Smooth muscle cell (in vitro differentiated cells): ENCODE results near the gene CRHR1. TPM values are rescaled to one million over a fixed set of nuclear protein-coding genes. Genes with fewer than 3 reads are reported as not detected.

ENCODE experiments used
- DNase-seq: peaks from one replicate; lab custom pipeline; 2025; ENCODE audit not compliant: unreplicated experiment; lab: John Stamatoyannopoulos, UW
- H2AFZ ChIP-seq: fragments of 200-600 bp; sonication (generic); 2 replicates; pipeline ENCODE4 v1.6.0; 2016; ENCODE audit warnings: antibody characterized with exemption, low read depth, mild to moderate bottlenecking
- H3F3A ChIP-seq: fragments of 200-600 bp; sonication (generic); 2 replicates; pipeline ENCODE4 v1.6.0; 2017; ENCODE audit warnings: antibody characterized with exemption, low read depth
- H3K27ac ChIP-seq: fragments of 200-600 bp; sonication (generic); 2 replicates; pipeline ENCODE4 v1.5.1; 2016; ENCODE audit warnings: low read depth, mild to moderate bottlenecking
- H3K27me3 ChIP-seq: fragments of 200-600 bp; sonication (generic); 2 replicates; pipeline ENCODE4 v1.6.1; 2016; ENCODE audit warnings: low read depth, mild to moderate bottlenecking
- H3K36me3 ChIP-seq: fragments of 200-600 bp; sonication (generic); 2 replicates; pipeline ENCODE4 v1.5.1; 2016; ENCODE audit warnings: low read depth
- H3K4me1 ChIP-seq: fragments of 200-600 bp; sonication (generic); 2 replicates; pipeline ENCODE4 v1.5.1; 2016; ENCODE audit warnings: low read depth
- H3K4me2 ChIP-seq: fragments of 200-600 bp; sonication (generic); 2 replicates; pipeline ENCODE4 v1.6.0; 2016; ENCODE audit warnings: mild to moderate bottlenecking
- H3K4me3 ChIP-seq: fragments of 200-600 bp; sonication (generic); 2 replicates; pipeline ENCODE4 v1.5.1; 2016; ENCODE audit warnings: mild to moderate bottlenecking
- H3K79me2 ChIP-seq: fragments of 200-600 bp; sonication (generic); 2 replicates; pipeline ENCODE4 v1.6.0; 2016; ENCODE audit warnings: low read depth, mild to moderate bottlenecking
- H3K9ac ChIP-seq: fragments of 200-600 bp; sonication (generic); 2 replicates; pipeline ENCODE4 v1.6.0; 2016; ENCODE audit warnings: low read depth
- H3K9me3 ChIP-seq: fragments of 200-600 bp; sonication (generic); replicated peaks from 2 replicates; pipeline ENCODE4 v1.5.1; 2016; ENCODE audit warnings: low read depth
- H4K20me1 ChIP-seq: fragments of 200-600 bp; sonication (generic); 2 replicates; pipeline ENCODE4 v1.6.0; 2016; ENCODE audit warnings: low read depth
- CTCF ChIP-seq: fragments of 200-600 bp; sonication (generic); IDR thresholded peaks from 2 replicates; pipeline ENCODE4 v1.5.1; 2017; ENCODE audit warnings: borderline replicate concordance, mild to moderate bottlenecking, antibody characterized with exemption; ENCODE audit not compliant: insufficient read depth, poor library complexity, severe bottlenecking
- WGBS: methylation state at CpG from one replicate; pipeline ENCODE4 v1.1.7; 2016; ENCODE audit warnings: low lambda C conversion rate; 5-methylcytosine and 5-hydroxymethylcytosine counted together
- polyA plus RNA-seq: library from polyadenylated mRNA; unstranded; fragments of >200 nt; fragmentation: Nextera tagmentation; extraction: Ambion mirVana; gene quantifications from 2 replicates; pipeline ENCODE4 v1.2.1, GENCODE V29; 2016
- total RNA-seq: library from RNA; depleted of rRNA; stranded (reverse); fragments of >200 nt; gene quantifications from 2 replicates; pipeline ENCODE4 v1.2.3, GENCODE V29; 2014

CRHR1 gene
- total and polyA plus RNA-seq, 2 experiments from 2014 or later: 0.09 TPM; not detected in 1

- WGBS: 83% methylated on average over 9 of the region's 9 CpGs
- Histone ChIP-seq H2AFZ (no peak overlapping the region), H3K27ac (no peak overlapping the region), H3K79me2 (no peaks in the 10 kb centered on the region), H3K27me3 (peaks cover 64% of the 10 kb centered on the region), H3K4me3 (no peak overlapping the region), H3K4me2 (no peak overlapping the region), H3K36me3 (no peaks in the 10 kb centered on the region), H3K4me1 (no peaks in the 10 kb centered on the region), H3K9ac (no peak overlapping the region), H4K20me1 (no peaks in the 10 kb centered on the region), H3F3A (peaks cover 5% of the 10 kb centered on the region), H3K9me3 (no peaks in the 10 kb centered on the region)
- no peak for TF ChIP-seq CTCF
- no peak for DNase-seq
Measured at GRCh38 chr17:45791935-45792334, 7.8 kb downstream of the CRHR1 start.

GRCh38 chr17:45792437-45792836, 8.3 kb downstream of the CRHR1 start:
- TF ChIP-seq CTCF: no peak
- Histone ChIP-seq H4K20me1 (no peaks in the 10 kb centered on the region), H3K79me2 (no peaks in the 10 kb centered on the region), H3K36me3 (no peaks in the 10 kb centered on the region), H2AFZ (no peak overlapping the region), H3K9me3 (no peaks in the 10 kb centered on the region), H3K27me3 (peaks cover 59% of the 10 kb centered on the region), H3K4me3 (no peak overlapping the region), H3K4me1 (no peaks in the 10 kb centered on the region), H3K27ac (no peak overlapping the region), H3F3A (peaks cover under 1% of the 10 kb centered on the region), H3K4me2 (peak overlapping the region; percentile 65), H3K9ac (peak overlapping the region; percentile 39)
- DNase-seq: no peak
- 72% methylated on average over 3 of the region's 3 CpGs for WGBS

- WGBS: 38% methylated on average over 22 of the region's 22 CpGs
Measured at GRCh38 chr17:45792995-45793755, 9.1 kb downstream of the CRHR1 start.

More at GRCh38 chr17:45792995-45793755, 9.1 kb downstream of the CRHR1 start:
- no peaks in the 10 kb centered on the region for H3K36me3 ChIP-seq
- no peaks in the 10 kb centered on the region for H3F3A ChIP-seq
- no peaks in the 10 kb centered on the region for H3K4me1 ChIP-seq
- peak; percentile 25 for DNase-seq
- no peaks in the 10 kb centered on the region for H3K79me2 ChIP-seq
- peak overlapping the region; percentile 65 for H3K4me2 ChIP-seq
- H3K27me3 ChIP-seq: peaks cover 51% of the 10 kb centered on the region
- H2AFZ ChIP-seq: no peak overlapping the region
- H3K27ac ChIP-seq: no peak overlapping the region
- TF ChIP-seq CTCF: no peak
- H3K9ac ChIP-seq: peak overlapping the region; percentile 39
- H3K9me3 ChIP-seq: no peaks in the 10 kb centered on the region
- H3K4me3 ChIP-seq: no peak overlapping the region
- no peaks in the 10 kb centered on the region for H4K20me1 ChIP-seq
